HepG2 (cell line): ENCODE measurements around the gene TMEM184B. TPM values are rescaled to one million over a fixed set of nuclear protein-coding genes. Genes with fewer than 3 reads are reported as not detected.

Experiments
- ATRX ChIP-seq: sonication (generic); formaldehyde crosslinking; IDR thresholded peaks from 2 replicates; pipeline ENCODE4 v1.4.0; 2020; ENCODE audit warnings: missing genetic modification reagents, borderline replicate concordance
- CBFB ChIP-seq: sonication (generic); formaldehyde crosslinking; IDR thresholded peaks from 2 replicates; pipeline ENCODE4 v1.4.0; 2020; ENCODE audit warnings: missing genetic modification reagents
- ELK4 ChIP-seq: sonication (generic); formaldehyde crosslinking; IDR thresholded peaks from 2 replicates; pipeline ENCODE4 v1.9.0; 2021; ENCODE audit warnings: missing genetic modification reagents, borderline replicate concordance
- FOXM1 ChIP-seq: sonication (generic); formaldehyde crosslinking; IDR thresholded peaks from 2 replicates; pipeline ENCODE4 v1.5.0; 2020; ENCODE audit warnings: missing genetic modification reagents
- IKZF5 ChIP-seq: IDR thresholded peaks from 2 replicates; pipeline ENCODE4 v1.6.1; 2018; ENCODE audit warnings: missing genetic modification reagents, mild to moderate bottlenecking, missing compliant biosample characterization
- KLF16 ChIP-seq, 2 experiments: sonication (generic) in 1 of 2; formaldehyde crosslinking in 1 of 2; IDR thresholded peaks; 2 replicates each; pipeline versions ENCODE4 v1.6.1 to v1.8.0; 2016 to 2023; ENCODE audit warnings: missing genetic modification reagents in 2 of 2, missing compliant biosample characterization in 1 of 2
- LCORL ChIP-seq, 2 experiments: fragments of 450-650 bp in 1 of 2; sonication (generic) in 1 of 2; formaldehyde crosslinking in 1 of 2; IDR thresholded peaks; 2 replicates each; pipeline versions ENCODE4 v1.5.0 to v1.6.1; 2017 to 2020; ENCODE audit warnings: antibody characterized with exemption in 1 of 2, missing genetic modification reagents in 1 of 2
- RFX1 ChIP-seq: fragments of 450-650 bp; IDR thresholded peaks from 2 replicates; pipeline ENCODE4 v1.6.1; 2017
- RFX5 ChIP-seq: IDR thresholded peaks from 2 replicates; pipeline ENCODE4 v1.6.1; 2011; ENCODE audit warnings: low read depth, low read length, improper control_type of control experiment
- XBP1 ChIP-seq: sonication (generic); formaldehyde crosslinking; IDR thresholded peaks from 2 replicates; pipeline ENCODE4 v1.5.0; 2020; ENCODE audit warnings: missing genetic modification reagents
- ZGPAT ChIP-seq: IDR thresholded peaks from 2 replicates; pipeline ENCODE4 v1.6.1; 2016; ENCODE audit warnings: mild to moderate bottlenecking
- ZNF205 ChIP-seq: IDR thresholded peaks from 2 replicates; pipeline ENCODE4 v1.6.1; 2018; ENCODE audit warnings: missing biosample characterization, missing genetic modification reagents
- ZNF276 ChIP-seq: sonication (generic); formaldehyde crosslinking; IDR thresholded peaks from 2 replicates; pipeline ENCODE4 v1.4.0; 2020; ENCODE audit warnings: mild to moderate bottlenecking, low read depth, missing genetic modification reagents
- ZNF713 ChIP-seq: sonication (generic); formaldehyde crosslinking; IDR thresholded peaks from 2 replicates; pipeline ENCODE4 v1.4.0; 2020; ENCODE audit warnings: mild to moderate bottlenecking, missing genetic modification reagents
- ZSCAN25 ChIP-seq: sonication (generic); formaldehyde crosslinking; IDR thresholded peaks from 2 replicates; pipeline ENCODE4 v1.8.0; 2022; ENCODE audit warnings: mild to moderate bottlenecking, missing genetic modification reagents
- polyA plus RNA-seq, 8 experiments: library from polyadenylated mRNA; depleted of rRNA in 3 of 8; stranded (reverse) in 7 of 8; unstranded in 1 of 8; fragments of >200 nt; fragmentation: Illumina TruSeq in 4 of 8; extraction: Trizol in 4 of 8; gene quantifications; 2 replicates each; pipeline versions ENCODE4 v1.2.1 to v1.2.3, GENCODE V29; 2011 to 2016; ENCODE audit warnings: low read depth in 4 of 8, missing spikeins in 1 of 8, mixed read lengths in 1 of 8; ENCODE audit not compliant: insufficient read depth in 1 of 8
- total RNA-seq, 5 experiments: library from RNA; depleted of rRNA; stranded (reverse); fragments of >200 nt; fragmentation: Illumina TruSeq; extraction: Trizol; gene quantifications; 2 replicates each; pipeline ENCODE4 v1.2.3, GENCODE V29; 2016; ENCODE audit warnings: low read depth in 1 of 5
- TF ChIP-seq, protein P1 (sequence below): sonication (generic); formaldehyde crosslinking; IDR thresholded peaks from 2 replicates; pipeline ENCODE4 v1.5.0; 2020; ENCODE audit warnings: missing genetic modification reagents
- TF ChIP-seq, protein P2 (sequence below): conservative IDR thresholded peaks from 2 replicates; pipeline ENCODE4 v1.6.1; 2018; ENCODE audit warnings: missing genetic modification reagents
- TF ChIP-seq, protein P3 (sequence below): sonication (generic); formaldehyde crosslinking; IDR thresholded peaks from 2 replicates; pipeline ENCODE4 v1.5.0; 2020; ENCODE audit warnings: mild to moderate bottlenecking, missing genetic modification reagents

The TMEM184B gene
- total and polyA plus RNA-seq, 2 of the 13 experiments (the other 11 are each of a cell fraction or from before 2014, with no cell fraction given), result 15.9 to 16.0 TPM

DNA sequence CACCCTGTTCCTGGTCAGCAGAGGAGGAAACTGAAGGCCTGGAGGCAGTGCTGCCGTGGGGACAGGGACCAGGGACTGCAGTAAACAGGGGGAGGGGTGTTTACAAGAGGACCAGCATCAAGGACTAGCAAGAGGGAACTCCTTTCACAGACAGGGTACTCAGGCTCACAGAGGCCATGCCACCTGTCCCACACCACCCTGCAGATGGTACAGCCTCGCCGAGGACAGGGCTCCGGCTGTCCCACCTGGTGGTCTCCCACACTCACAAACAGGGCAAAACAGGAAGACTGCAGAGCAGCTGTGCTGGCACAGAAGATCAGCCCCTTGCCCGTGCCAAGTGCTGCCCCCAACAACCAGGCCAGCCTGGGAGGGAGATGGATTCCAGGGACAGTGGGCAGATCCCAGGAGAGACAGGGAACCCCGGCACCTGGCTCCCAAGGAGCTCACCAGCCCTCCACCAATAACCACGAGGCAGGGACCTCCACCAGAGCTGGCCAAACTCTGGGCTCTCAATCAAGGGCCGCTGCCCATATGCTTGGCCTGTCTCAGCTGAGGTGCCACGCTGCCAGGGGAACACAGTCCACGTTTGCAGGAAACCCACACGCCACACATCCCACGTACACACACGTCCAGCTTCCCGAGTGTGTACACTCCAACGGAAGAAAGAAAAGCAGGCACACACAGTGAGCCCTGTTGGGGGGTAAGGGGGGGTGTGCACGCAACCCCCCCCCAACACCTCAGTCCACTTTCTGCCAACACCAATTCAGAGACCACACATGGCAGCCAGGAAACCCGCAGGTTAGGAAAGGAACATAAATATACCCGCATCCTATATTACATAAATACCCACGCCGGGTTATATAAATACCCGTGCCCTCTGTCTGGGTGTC lies 42.4 kb upstream of the TMEM184B start (continued):
- TF ChIP-seq, protein P1, sequence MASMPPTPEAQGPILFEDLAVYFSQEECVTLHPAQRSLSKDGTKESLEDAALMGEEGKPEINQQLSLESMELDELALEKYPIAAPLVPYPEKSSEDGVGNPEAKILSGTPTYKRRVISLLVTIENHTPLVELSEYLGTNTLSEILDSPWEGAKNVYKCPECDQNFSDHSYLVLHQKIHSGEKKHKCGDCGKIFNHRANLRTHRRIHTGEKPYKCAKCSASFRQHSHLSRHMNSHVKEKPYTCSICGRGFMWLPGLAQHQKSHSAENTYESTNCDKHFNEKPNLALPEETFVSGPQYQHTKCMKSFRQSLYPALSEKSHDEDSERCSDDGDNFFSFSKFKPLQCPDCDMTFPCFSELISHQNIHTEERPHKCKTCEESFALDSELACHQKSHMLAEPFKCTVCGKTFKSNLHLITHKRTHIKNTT, result no peak
- TF ChIP-seq ZNF713 (no peak), ZSCAN25 (CRISPR knock-in tag) (peak; percentile 47; the same call in 1 of the 2 replicates), CBFB (CRISPR knock-in tag) (no peak), ELK4 (no peak), XBP1 (CRISPR knock-in tag) (no peak), ATRX (CRISPR knock-in tag) (no peak), RFX1 (no peak), KLF16 (CRISPR knock-in tag; IDR thresholded peaks at IDR 0.05) (no peak), LCORL (IDR thresholded peaks at IDR 0.05) (no peak), LCORL (CRISPR knock-in tag; IDR thresholded peaks at IDR 0.05) (peak; percentile 60; the same call in 1 of the 2 replicates), RFX5 (no peak), IKZF5 (CRISPR knock-in tag) (no peak), FOXM1 (CRISPR knock-in tag) (no peak), ZGPAT (peak; percentile 65), ZNF205 (CRISPR knock-in tag) (no peak), ZNF276 (CRISPR knock-in tag) (no peak)
- TF ChIP-seq, protein P2, sequence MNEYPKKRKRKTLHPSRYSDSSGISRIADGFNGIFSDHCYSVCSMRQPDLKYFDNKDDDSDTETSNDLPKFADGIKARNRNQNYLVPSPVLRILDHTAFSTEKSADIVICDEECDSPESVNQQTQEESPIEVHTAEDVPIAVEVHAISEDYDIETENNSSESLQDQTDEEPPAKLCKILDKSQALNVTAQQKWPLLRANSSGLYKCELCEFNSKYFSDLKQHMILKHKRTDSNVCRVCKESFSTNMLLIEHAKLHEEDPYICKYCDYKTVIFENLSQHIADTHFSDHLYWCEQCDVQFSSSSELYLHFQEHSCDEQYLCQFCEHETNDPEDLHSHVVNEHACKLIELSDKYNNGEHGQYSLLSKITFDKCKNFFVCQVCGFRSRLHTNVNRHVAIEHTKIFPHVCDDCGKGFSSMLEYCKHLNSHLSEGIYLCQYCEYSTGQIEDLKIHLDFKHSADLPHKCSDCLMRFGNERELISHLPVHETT, result no peak
- TF ChIP-seq, protein P3, sequence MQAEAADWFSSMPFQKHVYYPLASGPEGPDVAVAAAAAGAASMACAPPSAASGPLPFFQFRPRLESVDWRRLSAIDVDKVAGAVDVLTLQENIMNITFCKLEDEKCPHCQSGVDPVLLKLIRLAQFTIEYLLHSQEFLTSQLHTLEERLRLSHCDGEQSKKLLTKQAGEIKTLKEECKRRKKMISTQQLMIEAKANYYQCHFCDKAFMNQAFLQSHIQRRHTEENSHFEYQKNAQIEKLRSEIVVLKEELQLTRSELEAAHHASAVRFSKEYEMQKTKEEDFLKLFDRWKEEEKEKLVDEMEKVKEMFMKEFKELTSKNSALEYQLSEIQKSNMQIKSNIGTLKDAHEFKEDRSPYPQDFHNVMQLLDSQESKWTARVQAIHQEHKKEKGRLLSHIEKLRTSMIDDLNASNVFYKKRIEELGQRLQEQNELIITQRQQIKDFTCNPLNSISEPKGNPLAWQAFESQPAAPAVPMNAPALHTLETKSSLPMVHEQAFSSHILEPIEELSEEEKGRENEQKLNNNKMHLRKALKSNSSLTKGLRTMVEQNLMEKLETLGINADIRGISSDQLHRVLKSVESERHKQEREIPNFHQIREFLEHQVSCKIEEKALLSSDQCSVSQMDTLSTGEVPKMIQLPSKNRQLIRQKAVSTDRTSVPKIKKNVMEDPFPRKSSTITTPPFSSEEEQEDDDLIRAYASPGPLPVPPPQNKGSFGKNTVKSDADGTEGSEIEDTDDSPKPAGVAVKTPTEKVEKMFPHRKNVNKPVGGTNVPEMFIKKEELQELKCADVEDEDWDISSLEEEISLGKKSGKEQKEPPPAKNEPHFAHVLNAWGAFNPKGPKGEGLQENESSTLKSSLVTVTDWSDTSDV (CRISPR knock-in tag), result no peak
